ENCODE data around the gene FPGS.

GRCh38 chr9:127855522-127855921 lies 52.8 kb downstream of the FPGS start:
- TF ChIP-seq POLR2AphosphoS5 (IDR thresholded peaks at IDR 0.05; ENCODE audit: borderline replicate concordance, low read depth, low read length) (no peak), EZH2 (IDR thresholded peaks at IDR 0.05) (no peak), FOXP2 (optimal IDR thresholded peaks at IDR 0.05; ENCODE audit: control extremely low read depth, extremely low read length, insufficient read depth) (no peak)
